Activated naive CD8-positive, alpha-beta T cell treated with anti-CD3 and anti-CD28 coated beads, Interleukin-2, amount 50 U/mL, for 16 hours (primary cell): Measurements from ENCODE around the gene COMT.

ENCODE experiments used
- DNase-seq: peaks from one replicate; pipeline ENCODE4 v3.0.0-alpha.2; 2020; ENCODE audit warnings: low read depth, low spot score

Gene COMT

GRCh38 chr22:20011123-20011992 is 69.8 kb downstream of the COMT start:
- no peak for DNase-seq

- no peak for DNase-seq
These were observed 70.6 kb downstream of the COMT start for GRCh38 chr22:20011993-20012740.

DNA sequence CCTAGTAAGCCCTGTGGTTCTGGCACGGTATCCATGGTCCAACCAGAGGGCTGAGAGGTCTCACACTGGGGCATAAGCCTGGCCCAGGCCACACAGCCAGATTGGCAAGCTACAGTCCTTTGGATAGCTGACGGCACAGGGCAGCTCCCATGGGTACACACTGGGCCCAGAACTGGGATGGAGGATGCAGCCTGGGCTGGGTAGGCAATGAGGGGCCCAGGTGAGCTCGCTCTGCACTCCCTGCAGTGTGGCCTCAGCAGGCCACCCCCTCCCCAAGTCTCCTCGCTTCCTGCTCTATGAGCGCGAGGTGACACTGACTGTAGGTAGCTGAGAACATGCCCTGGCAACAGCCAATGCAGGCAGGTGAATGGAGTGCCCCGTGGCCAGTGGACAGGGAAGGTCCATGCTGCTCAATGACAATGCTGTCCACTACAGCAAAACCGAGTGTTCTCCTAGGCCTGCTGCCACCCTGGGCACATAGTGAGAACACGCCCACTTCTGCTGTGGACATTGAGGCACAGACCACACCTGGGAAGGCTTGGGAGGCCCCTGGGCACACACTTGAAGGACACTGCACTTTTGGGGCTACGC is 71.3 kb downstream of the COMT start:
- DNase-seq, result no peak

GRCh38 chr22:20013382-20013871 is 71.9 kb downstream of the COMT start:
- peak; percentile 11 for DNase-seq

DNA sequence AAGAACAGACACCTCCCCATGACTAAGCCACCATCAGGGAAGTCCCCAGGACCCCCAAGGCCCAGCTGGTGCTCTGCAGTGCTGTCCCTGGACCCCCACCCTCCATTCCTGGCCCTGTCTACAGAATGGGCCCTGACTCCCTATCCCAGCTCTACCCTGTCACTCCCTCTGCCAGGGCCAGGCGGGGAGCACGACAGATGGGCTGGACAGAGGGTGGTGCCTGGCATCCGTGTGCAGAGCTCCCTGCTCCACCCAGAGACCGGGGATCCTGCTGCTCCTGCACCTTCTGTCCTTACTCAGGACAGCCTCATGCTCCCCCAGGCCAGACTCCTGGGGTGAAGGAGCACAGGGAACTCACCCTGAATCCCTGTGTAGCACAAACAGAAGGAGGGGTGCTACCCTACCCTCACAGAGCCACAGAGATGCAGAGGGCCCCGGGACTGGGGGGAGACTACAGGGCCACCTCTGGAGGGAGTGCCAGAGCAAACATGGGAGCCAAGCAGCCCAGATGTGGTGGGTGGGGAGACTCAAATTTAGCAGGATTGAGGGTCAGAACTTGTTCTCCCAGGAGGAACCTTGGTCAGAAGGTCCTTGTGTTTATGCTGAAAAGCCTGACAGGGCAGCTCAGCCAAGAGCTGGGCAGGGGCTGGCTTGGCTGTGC is 73.1 kb downstream of the COMT start:
- no peak for DNase-seq

- DNase-seq, result no peak
These were observed 73.6 kb downstream of the COMT start for GRCh38 chr22:20015187-20015625.

DNA sequence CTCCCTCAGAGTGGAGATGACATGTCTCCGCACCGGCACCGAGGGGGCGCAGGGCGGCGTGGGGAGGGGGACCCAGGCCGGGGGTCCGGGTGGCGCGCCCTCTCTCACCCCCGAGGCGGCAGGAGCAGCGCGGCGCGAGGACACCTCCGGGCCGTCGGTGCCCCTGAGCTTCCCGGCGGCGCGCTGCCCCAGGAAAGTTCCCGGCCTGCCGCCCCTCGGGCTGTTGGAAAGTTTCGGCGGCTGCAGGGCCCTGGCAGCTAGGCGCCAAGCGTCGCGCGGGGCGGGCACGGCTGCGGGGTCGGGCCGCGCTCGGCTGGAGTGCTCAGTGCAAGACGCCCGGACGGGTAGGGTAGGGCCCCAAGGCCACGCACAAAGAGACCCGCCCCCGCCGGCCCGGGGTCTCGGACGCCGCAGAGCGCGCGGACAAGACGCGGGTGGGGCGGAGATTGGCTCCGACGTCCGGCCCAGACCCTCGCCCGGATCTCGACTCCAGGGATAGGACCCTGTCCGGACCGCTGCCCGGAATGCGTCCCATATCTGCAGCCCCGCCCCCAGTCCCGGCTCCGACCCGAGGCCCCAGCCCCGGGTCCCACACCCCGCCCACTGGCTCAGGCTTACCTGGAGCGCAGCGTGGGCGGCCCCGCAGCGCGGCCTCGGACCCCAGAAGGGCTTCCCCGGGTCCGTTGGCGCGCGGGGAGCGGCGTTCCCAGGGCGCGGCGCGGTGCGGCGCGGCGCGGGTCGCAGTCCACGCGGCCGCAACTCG is 74.6 kb downstream of the COMT start:
- DNase-seq, result no peak

DNA sequence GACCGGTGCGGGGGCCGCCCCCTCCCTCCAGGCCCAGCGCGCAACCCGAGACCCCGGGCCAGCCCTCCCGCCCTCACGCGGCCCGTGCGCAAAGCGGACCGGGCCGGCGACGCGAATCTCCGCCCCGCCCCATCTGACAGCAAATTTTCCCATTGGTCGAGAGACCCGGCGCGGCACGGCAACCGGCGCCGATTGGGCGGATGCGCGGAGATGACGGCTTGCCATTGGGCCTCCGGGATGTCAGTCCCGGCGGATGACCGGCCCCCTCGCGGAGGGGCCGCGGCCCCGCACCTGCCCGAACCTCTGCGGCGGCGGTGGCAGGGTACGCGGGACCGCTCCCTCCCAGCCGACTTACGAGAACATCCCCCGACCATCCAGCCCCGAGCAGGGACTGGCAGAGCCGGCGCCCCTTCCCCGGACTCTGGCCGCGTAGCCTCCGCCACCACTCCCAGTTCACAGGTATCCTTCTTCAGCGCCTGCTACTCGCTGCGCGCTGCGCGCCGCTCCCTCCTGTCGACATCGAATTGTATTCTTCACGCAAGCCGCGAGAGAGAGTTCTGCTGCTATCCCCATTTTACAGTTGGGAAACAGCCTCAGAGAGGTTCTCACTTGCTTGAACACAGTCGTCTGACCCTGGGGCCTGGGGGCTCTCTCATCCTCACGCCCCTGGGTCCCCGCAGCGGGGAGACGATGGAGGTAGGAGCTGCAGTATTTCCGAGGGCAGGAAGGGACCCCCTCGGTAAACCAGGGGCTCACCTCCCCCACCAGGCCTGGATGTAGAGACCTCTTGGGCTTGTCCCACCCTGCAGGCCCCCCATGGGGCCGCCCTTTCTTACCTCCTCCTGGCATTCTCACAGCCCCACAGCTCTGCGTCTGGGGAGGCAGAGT is 75.4 kb downstream of the COMT start, which contains the start of gene ARVCF:
ARVCF (minus strand) TSS at position 90 of the 888 bp plus-strand sequence. CDS start 26,029 bp downstream, outside the sequence.
- DNase-seq, result peak; percentile 80

DNA sequence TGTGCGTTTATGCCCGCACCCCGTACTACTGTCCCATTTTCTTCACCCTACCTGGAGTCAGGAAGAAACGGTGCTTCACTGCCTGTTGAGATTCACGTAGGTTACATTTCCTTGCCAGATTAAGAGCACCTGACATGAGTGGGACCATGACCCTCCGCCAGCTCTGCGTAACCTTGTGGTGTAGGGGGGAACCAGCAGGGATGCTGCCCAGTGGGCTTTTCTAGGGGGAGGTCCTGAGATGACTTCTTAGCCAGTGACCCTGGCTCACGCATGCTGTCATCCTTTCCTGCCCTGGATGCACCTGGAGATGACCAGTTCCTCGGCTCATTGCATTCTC is 76.0 kb downstream of the COMT start:
- DNase-seq, result no peak

GRCh38 chr22:20018001-20018400 is 76.4 kb downstream of the COMT start:
- no peak for DNase-seq
